BJ (cell line): ENCODE data around the gene CDON. TPM values are rescaled to one million over a fixed set of nuclear protein-coding genes. Genes with fewer than 3 reads are reported as not detected.

ENCODE experiments used
- CTCF ChIA-PET: fragments of 350-600 bp; formaldehyde crosslinking; extraction: SDS; loops from one replicate; lab custom pipeline; 2021; ENCODE audit warnings: antibody characterized with exemption, inconsistent platforms; lab: Yijun Ruan, JAX
- POLR2A ChIA-PET: fragments of 300-600 bp; sonication (Branson Sonifier 250); formaldehyde crosslinking; extraction: SDS; loops from one replicate; lab custom pipeline; 2021; ENCODE audit warnings: antibody characterized with exemption; lab: Charles Lee
- DNase-seq: peaks from one replicate; pipeline ENCODE4 v3.0.0-alpha.2; 2011; ENCODE audit warnings: low read depth
- H3K27me3 ChIP-seq: 2 replicates; pipeline ENCODE4 v1.6.0; 2011; ENCODE audit warnings: low read length; ENCODE audit not compliant: control insufficient read depth, insufficient read depth
- H3K36me3 ChIP-seq: 2 replicates; pipeline ENCODE4 v1.5.1; 2011; ENCODE audit warnings: low read length; ENCODE audit not compliant: control insufficient read depth, insufficient read depth
- H3K4me3 ChIP-seq: 2 replicates; pipeline ENCODE4 v1.5.1; 2011; ENCODE audit warnings: low read depth, mild to moderate bottlenecking, control low read depth, low read length
- CTCF ChIP-seq: IDR thresholded peaks from 2 replicates; pipeline ENCODE4 v1.5.1; 2011; ENCODE audit warnings: low read depth, mild to moderate bottlenecking, control low read depth, inconsistent platforms, low read length, moderate library complexity; ENCODE audit not compliant: insufficient read depth
- polyA plus RNA-seq: library from polyadenylated mRNA; depleted of rRNA; stranded (reverse); fragments of >200 nt; gene quantifications from 2 replicates; pipeline ENCODE4 v1.2.3, GENCODE V29; 2011

CDON gene
- polyA plus RNA-seq, 1 experiment, result 1.5 TPM

DNA sequence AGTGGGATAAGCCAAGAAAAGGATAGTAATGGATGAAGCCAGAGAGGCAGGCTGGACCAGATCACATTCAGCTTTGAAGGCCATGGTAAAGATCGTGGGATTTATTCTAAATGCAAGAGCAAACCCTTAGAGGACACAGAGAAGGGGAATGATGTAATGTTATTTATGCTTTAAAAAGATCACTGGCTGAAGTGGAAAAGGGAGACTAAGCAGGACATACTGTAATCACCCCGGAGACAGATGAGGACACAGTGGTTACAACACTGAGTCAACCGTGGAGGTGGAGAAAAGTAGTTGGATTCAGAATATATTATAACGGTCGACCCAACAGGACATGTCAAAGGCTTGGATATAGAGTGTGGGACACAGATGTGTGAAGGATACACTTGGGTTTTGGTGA is 38.5 kb downstream of the CDON start:
- DNase-seq, result no peak
- TF ChIP-seq CTCF, result no peak
- ChIA-PET CTCF (interaction anchor here (1.0 kb wide), 1 partner anchor 8 kb away, joined by 3 read pairs; no protein-coding TSS in a partner anchor), POLR2A (no interaction called here)
- Histone ChIP-seq H3K4me3 (no peak overlapping the region), H3K36me3 (no peaks in the 10 kb centered on the region), H3K27me3 (no peaks in the 10 kb centered on the region)

- TF ChIP-seq CTCF, result no peak
- ChIA-PET CTCF (no interaction called here), POLR2A (no interaction called here)
- no peaks in the 10 kb centered on the region for H3K36me3 ChIP-seq
- no peak for DNase-seq
- H3K4me3 ChIP-seq, result no peak overlapping the region
- H3K27me3 ChIP-seq, result peaks cover 2% of the 10 kb centered on the region; the same call in 1 of the 2 replicates
Observed at GRCh38 chr11:126012852-126013251, 49.8 kb downstream of the CDON start.

- DNase-seq, result no peak
- H3K36me3 ChIP-seq, result no peaks in the 10 kb centered on the region
- CTCF ChIA-PET, result no interaction called here
- no peak for TF ChIP-seq CTCF
- H3K4me3 ChIP-seq, result no peak overlapping the region
- POLR2A ChIA-PET, result no interaction called here
- H3K27me3 ChIP-seq, result peaks cover 2% of the 10 kb centered on the region; the same call in 1 of the 2 replicates
Observed at GRCh38 chr11:126011754-126012153, 50.9 kb downstream of the CDON start.

DNA sequence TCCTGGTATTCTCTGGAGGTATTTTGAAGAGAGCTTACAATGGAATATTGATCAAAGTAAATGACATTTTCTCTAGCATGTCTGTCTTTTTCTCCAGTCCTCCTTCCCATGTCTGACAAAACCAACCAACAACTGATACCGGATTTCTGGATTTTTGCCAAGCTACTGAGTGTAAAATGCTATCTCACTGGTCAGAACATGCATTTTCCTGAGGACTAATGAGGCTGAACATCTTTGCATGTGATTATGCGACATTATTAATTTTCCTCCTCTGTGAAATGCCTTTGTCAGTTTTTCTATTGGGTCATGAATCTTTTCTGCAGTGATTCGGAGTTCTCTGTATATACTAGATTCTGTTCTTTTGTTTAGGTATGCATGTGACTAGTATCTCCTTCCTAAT is 51.4 kb downstream of the CDON start:
- no peak for DNase-seq
- ChIA-PET POLR2A (no interaction called here), CTCF (no interaction called here)

GRCh38 chr11:126008956-126009355 is 53.7 kb downstream of the CDON start:
- no peak for TF ChIP-seq CTCF
- Histone ChIP-seq H3K4me3 (no peak overlapping the region), H3K27me3 (peaks cover 2% of the 10 kb centered on the region; the same call in 1 of the 2 replicates), H3K36me3 (no peaks in the 10 kb centered on the region)
- no peak for DNase-seq
- POLR2A ChIA-PET, result no interaction called here
- CTCF ChIA-PET, result no interaction called here

More for the DNA sequence above, 51.4 kb downstream of the CDON start:
- Histone ChIP-seq H3K27me3 (peaks cover 2% of the 10 kb centered on the region; the same call in 1 of the 2 replicates), H3K36me3 (no peaks in the 10 kb centered on the region), H3K4me3 (no peak overlapping the region)
- TF ChIP-seq CTCF, result no peak
